ENCODE measurements around the gene SCARB1.

The SCARB1 gene

GRCh38 chr12:124847113-124848074 lies 16.3 kb downstream of the SCARB1 start:
- FAIRE-seq: no peak
- TF ChIP-seq CTCF (IDR thresholded peaks at IDR 0.05; ENCODE audit: insufficient read depth, missing control alignments): no peak
- DNase-seq (ENCODE audit: insufficient read length, low spot score): no peak

DNA sequence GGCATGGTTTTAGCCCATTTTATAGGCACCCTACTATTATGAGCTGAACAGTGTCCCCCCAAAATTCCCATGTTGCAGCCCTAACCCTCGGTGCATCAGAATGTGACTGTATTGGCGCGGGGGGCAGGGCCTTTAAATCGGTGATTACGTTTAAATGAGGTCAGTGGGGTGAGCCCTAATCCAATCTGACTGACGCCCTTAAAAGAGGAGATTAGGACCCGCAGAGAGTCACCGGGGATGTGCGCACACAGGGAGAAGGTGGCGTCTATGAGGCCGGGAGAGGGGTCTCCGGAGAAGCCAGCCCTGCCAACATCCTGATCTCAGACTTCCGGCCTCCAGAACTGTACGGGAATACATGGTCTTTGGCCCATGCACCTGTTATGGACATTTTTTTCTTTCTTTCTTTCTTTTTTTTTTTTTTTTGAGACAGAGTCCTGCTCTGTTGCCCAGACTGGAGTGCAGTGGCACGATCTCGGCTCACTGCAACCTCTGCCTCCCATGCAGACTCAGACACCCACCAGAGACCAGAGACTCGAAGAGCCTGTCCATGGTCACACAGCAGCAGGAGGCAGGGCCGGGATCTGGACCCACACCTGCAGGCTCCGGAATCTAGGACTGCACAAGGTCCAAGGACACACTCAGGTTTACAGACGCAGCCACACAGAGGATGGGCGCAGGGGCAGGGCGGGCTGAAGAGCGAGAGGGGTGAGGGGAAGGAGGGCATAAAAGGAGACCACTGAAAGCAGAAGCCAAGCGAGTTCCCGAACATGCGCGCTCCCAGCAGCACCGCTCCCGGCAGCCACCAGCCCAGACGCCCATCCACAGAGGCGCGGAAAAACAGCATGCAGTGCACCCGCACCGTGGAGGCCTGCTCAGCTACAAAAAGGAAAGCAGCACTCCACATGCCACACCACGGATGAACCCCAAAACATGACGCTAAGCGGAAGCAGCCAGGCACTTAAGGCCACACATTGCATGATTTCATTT lies 19.0 kb downstream of the SCARB1 start:
- no peak for TF ChIP-seq CTCF (IDR thresholded peaks at IDR 0.05; ENCODE audit: insufficient read depth, missing control alignments)
- no peak for FAIRE-seq
- DNase-seq (ENCODE audit: insufficient read length, low spot score): no peak

DNA sequence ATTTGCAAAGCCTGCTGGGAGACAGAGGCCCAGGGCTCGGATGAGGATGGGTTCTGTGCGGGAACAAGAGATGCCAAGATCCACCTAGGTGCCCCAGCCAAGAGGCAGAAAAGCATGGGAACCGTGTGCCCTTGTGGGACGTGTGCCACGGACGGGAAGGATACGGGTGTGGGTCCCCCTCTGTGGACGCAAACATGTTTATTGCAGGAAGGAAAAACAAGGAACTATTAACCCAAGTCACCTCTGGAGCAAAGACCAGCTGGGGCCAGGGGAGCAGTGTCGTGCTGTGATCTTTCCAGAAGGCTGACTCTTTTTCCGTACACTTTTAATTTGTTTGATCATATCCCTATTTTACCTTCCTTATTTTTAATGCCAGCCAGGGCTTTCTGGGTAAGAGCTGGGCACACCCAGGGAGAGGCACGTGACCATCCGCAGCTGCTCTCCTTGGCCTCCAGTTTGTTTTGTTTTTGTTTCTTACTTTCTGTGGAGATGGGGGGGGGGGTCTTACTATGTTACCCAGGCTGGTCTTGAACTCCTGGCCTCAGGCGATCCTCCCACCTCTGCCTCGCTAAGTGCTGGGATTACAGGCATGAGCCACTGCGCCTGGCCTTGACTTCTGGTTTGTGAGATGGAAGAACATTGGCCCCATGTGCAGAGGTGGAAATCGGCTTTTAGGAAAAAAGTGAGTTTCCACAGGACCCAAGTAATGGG lies 20.7 kb downstream of the SCARB1 start:
- DNase-seq (ENCODE audit: insufficient read length, low spot score) (no peak), FAIRE-seq (no peak)
- TF ChIP-seq CTCF (IDR thresholded peaks at IDR 0.05; ENCODE audit: insufficient read depth, missing control alignments): no peak

DNA sequence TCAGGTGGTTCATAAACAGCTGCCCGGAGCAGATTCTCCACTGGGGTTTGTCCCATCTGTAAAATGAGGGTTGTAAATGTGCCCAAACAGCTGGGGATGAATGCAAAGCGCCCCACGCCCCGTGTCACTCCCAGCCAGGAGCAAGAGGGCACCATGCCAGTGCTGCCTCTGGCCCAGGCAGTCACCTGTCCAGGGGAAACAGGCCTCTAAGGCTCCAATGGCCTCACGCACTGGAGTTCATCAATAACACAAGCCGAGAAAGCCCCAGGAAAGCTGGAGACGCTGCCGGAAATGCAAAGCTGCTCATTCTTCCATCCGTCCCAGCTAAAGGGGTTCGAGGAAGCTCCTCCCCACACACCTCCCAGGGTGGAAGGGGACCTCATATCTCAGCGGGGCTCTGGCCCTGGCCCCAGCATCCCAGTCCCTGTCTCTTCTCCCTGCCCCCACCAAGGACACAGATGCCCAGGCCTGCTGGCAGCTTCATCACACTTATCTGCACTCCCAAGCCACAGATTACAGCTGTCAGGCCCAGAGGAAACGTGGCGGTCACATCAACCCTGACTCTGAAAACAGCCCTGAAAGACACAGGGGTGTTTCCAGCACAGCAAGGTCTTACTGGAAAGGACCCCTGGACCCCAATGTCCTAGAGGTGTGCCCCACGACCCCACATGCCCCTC lies 21.5 kb downstream of the SCARB1 start:
- FAIRE-seq: no peak
- no peak for DNase-seq (ENCODE audit: insufficient read length, low spot score)
- no peak for TF ChIP-seq CTCF (IDR thresholded peaks at IDR 0.05; ENCODE audit: insufficient read depth, missing control alignments)

GRCh38 chr12:124841558-124841945 lies 22.1 kb downstream of the SCARB1 start:
- no peak for DNase-seq (ENCODE audit: insufficient read length, low spot score)
- TF ChIP-seq CTCF (IDR thresholded peaks at IDR 0.05; ENCODE audit: insufficient read depth, missing control alignments): no peak
- FAIRE-seq: no peak
